HTR-8/SVneo (cell line): ENCODE data around the gene HNRNPH3.
"Not testable (repeated sequence)": the region's sequence is repeated elsewhere in the genome, so short reads cannot be mapped to it uniquely, and the experiment has no call there.

ENCODE experiments used
- DNase-seq: peaks from one replicate; pipeline ENCODE4 v3.0.0; 2011; ENCODE audit warnings: low spot score, mixed read lengths; ENCODE audit not compliant: insufficient read length
- FAIRE-seq: peaks from 2 replicates; lab custom pipeline; 2011; peaks lifted over from hg19 to GRCh38; lab: Jason Lieb, UNC

The HNRNPH3 gene

DNA sequence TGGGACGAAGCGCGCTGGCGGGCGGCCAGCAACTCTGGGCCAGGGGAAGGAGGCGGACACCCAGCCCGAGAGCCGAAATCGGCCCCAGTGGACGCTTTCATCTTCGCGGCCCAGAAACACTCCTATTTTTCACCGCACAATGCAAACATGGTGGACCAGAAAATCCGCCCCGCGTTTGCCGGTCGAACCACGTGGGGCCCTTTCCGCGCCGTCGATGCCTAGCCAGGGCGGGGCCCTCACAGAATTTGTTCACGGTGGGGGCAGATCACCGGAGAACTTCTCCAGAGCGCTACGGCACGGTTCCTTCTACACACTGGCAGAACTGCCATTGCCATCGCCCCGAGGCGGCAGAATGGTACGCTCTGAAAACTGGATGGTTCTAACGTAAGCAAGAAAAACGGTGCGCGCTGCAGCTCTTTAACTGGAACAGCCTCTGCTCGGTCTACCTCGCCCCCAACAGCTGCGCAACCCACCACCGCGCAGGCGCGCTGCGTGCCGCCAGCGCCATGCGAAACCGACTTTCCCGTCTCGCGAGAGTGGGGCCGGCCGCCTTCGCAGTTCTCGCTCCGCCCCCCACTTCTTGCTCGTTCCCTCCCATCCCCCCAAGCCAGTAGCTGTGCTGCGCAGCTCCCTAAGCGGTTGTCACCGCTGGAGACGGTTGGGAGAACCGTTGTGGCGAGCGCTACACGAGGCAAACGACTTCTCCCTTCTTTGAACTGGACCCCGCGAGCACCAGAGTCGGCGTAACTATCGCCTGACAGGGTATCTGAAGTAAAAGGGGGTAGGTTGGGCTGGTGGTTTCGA lies at the start of gene HNRNPH3:
Gene HNRNPH3 (plus strand): TSS at position 610 of the 804 bp plus-strand sequence. CDS start 5,158 bp downstream, outside the sequence.
- peak; percentile 97 for FAIRE-seq

GRCh38 chr10:68284062-68285001 lies 47.5 kb upstream of the HNRNPH3 start:
- FAIRE-seq (peak; percentile 46), DNase-seq (no peak)

More for the DNA sequence above, at the start of gene HNRNPH3:
- peak; percentile 95 for DNase-seq

- DNase-seq: no peak
- no peak for FAIRE-seq
Measured at GRCh38 chr10:68288717-68289116, 43.1 kb upstream of the HNRNPH3 start.

GRCh38 chr10:68290736-68291135 lies 41.1 kb upstream of the HNRNPH3 start:
- no peak for DNase-seq
- no peak for FAIRE-seq

- no peak for DNase-seq
- no peak for FAIRE-seq
Measured at GRCh38 chr10:68296843-68297663, 34.8 kb upstream of the HNRNPH3 start.

- no peak for FAIRE-seq
- no peak for DNase-seq
Measured at GRCh38 chr10:68301301-68301700, 30.6 kb upstream of the HNRNPH3 start.

DNA sequence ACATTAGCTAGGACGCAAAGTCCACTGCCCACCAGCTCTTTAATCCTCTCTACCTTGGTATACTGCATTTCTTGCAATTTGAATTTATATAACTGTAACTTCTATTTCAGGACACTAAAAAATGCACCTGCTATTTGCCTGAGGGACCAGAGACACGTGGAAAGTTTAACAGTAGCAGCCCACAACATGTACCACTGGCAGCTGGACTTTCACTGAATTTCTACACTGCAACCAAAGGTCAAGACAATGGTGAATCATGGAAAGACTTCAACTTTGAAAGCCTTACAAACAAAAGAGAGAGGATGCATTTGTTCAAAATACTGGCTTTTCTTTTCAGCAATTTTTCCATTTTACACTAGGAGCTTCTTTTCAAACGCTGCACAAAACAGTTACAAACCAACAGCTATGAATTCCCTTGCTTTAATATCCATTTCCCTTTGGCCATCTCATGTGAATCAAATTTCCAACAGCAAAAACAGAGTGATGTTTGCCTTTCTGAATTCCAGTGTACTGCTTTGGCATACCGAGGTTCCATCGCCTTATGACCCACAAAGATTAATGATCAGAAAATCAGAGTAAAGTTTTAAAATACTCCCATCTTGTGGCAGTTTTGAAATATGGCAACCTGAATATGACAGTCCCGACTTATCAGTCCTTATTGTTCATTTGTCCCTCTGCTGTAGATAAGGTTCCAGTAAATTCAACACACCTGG lies 29.9 kb upstream of the HNRNPH3 start:
- FAIRE-seq: no peak
- peak; percentile 72 for DNase-seq

DNA sequence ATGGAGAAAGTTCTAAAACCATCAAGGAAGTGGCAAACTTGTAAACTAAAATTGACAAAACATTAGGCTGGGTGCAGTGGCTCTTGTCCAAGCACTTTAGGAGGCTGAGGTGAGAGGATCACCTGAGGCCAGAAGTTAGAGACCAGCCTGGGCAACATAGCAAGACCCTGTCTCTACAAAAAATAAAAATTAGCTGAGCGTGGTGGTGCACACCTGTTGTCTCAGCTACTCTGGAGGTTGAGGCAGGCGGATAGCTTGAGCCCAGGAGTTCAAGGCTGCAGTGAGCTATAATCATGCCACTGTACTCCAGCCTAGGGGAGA lies 29.4 kb upstream of the HNRNPH3 start:
- no peak for FAIRE-seq
- no peak for DNase-seq

DNA sequence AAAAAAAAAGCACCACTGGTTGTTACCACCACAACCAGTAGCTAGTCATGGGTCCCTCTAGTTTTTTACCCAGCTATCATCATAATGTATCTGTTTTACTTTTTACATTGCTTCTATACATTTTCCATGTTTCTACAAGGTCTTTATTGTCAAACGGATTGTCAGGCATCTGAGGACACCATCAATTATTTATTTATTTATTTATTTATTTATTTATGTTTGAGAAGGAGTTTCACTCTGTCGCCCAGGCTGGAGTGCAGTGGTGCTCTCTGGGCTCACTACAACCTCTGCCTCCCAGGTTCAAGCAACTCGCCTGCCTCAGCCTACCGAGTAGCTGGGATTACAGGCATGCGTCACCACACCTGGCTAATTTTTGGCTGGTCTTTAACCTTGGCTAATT lies 29.0 kb upstream of the HNRNPH3 start:
- FAIRE-seq (no peak), DNase-seq (no peak)

DNA sequence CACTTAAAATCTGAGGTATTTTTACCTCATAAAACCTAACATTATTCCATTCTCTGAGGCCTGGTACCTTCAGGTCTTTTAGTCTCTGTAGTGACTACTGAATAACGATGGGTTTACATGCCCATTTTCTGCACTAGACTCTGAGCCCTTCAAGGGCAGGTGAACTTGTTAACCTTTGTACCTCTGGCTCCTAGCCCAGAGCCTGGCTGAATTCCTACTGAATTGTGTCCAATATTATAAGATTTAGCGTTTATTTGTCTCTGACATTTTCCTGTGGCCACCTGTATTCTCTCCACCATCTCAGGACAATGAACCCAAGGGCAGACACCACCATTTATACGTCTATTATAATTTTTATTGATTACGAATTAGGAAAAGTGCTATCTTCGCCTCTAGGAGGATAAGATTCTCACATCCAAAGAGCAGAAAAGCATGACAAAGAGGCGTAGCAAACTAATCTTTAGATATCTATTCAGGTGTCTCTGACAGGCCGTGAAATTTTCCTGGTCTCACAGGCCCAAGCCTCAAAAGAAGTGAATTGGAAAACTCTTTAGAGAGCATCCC lies 27.9 kb upstream of the HNRNPH3 start:
- no peak for DNase-seq
- FAIRE-seq: no peak

DNA sequence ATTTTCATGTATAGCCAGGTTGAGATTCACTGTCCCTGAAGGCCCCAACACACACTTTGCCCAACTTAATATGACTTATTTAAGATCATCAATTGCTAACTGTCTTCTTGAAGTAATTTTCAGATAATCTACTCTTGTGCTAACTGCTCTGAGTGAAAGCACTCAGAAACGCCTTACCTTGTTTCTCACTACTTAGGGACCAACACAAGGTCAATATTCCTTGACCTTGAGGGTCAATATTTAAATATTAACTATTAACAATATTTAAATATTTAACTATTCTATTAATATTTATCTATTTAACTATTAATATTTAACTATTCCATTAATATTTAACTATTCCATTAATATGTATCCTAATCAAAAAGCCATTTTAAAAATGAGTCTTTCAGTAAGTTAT lies 26.0 kb upstream of the HNRNPH3 start:
- DNase-seq (no peak), FAIRE-seq (no peak)

GRCh38 chr10:68310531-68310930 lies 21.3 kb upstream of the HNRNPH3 start:
- DNase-seq (no peak), FAIRE-seq (no peak)

- not testable (repeated sequence) for FAIRE-seq, DNase-seq
Measured at GRCh38 chr10:68314930-68315329, 16.9 kb upstream of the HNRNPH3 start.

GRCh38 chr10:68315582-68315981 lies 16.3 kb upstream of the HNRNPH3 start:
- FAIRE-seq (no peak), DNase-seq (no peak)

DNA sequence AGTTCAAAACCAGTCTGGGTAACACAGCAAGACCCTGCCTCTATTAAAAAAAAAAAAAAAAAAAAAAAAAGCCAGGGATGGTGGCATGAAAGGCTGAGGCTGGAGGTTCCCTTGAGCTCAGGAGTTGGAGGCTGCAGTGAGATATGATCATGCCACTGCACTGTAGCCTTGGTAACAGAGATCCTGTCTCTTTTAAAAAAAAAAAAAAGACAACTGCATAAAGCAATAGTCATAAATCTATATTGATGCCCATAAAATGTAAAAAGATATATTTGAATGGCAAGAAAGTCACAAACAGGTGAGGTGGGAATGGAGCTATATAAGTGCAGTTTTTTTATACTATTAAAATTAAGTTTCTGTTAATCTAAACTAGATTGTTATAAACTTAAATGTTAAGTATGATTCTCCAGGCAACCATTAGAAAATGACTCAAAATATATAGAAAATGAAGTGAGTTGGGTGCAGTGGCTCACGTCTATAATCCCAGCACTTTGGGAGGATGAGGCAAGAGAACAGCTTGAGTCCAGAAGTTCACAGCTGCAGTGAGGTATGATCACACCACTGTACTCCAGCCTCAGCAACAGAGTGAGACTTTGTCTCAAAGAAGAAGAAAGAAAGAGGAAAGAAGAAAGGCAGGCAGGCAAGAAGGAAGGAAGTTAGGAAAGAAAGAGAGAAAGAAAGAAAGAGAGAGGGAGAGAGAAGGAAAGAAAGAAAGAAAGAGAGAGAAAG lies 13.4 kb upstream of the HNRNPH3 start:
- no peak for FAIRE-seq
- DNase-seq: no peak

GRCh38 chr10:68324396-68324795 lies 7.5 kb upstream of the HNRNPH3 start:
- not testable (repeated sequence) for FAIRE-seq, DNase-seq

DNA sequence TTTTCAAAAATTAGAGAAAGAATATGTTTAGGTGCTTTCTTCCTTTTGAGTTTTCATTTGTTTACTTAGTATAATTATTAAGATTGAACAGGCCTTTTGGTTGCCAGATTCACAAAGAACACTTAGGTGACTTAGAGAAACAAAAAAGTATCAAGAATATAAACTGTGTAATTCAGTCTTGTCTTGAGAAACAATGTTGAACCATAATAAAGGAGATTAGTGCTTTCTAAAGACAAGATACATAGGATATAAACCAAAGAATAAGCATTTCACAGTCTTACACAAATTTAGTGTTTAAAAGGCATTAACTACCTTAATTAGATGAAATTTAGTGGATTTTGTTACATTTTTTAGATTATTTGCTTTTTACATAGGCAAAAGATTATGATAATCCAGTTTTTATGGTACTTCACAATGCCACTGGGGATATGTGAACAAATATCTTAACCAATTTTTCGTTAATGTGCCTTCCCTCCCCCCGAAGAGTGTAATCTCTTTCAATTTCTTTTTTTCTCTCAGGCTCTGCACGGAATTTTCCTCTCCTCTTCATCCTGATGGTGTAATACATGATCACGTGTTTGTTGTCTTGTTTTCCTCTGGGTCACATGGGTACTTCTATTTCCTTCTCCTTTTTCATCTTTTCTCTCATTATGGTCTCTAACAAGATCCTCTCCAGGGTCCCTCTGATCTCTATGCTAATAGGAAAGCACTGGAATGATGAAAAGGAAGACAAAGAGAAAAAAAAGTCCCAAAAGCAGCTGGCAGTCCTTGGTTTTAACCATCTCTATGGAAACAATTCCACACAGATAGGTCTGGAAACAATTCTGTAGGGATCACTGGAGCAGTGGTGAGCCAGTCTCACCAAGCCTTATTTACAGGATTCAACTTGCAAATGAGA lies 3.7 kb upstream of the HNRNPH3 start:
- no peak for FAIRE-seq
- peak; percentile 20 for DNase-seq

DNA sequence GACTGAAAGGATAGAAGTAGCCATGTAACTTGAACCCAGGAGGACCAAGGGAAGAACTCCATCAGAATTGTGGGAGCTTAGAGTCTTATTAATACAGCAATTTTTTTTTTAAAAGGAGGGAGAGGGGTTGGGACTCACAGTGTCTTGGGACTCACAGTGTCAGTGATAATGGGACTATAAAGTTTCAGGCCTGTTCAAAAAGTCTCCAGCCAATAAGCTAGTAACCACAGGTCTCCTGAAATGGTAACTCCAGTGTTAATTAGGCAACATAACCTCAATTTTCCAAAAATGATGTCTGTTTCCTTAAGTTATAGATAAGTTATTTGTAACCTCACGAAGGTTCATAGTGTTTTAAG lies 2.4 kb upstream of the HNRNPH3 start:
- FAIRE-seq (no peak), DNase-seq (no peak)
